VCaP (cell line): ENCODE measurements around the gene TMEM17.

Source experiments
- H3K27ac ChIP-seq: fragments of 450-650 bp; 2 replicates; pipeline ENCODE4 v1.5.1; 2017
- CTCF ChIP-seq: fragments of 450-650 bp; conservative IDR thresholded peaks from 2 replicates; pipeline ENCODE4 v1.5.1; 2017; ENCODE audit warnings: mild to moderate bottlenecking, moderate library complexity

The TMEM17 gene

GRCh38 chr2:62492048-62492447, 13.9 kb downstream of the TMEM17 start:
- H3K27ac ChIP-seq, result no peak overlapping the region
- no peak for TF ChIP-seq CTCF

GRCh38 chr2:62489702-62490101, 16.3 kb downstream of the TMEM17 start:
- H3K27ac ChIP-seq, result no peak overlapping the region
- TF ChIP-seq CTCF, result no peak

- no peak for TF ChIP-seq CTCF
- H3K27ac ChIP-seq, result no peak overlapping the region
Measured at GRCh38 chr2:62489162-62489561, 16.8 kb downstream of the TMEM17 start.

GRCh38 chr2:62486439-62486765, 19.6 kb downstream of the TMEM17 start:
- no peak overlapping the region for H3K27ac ChIP-seq
- TF ChIP-seq CTCF, result no peak

- TF ChIP-seq CTCF, result no peak
- H3K27ac ChIP-seq, result no peak overlapping the region
Measured at GRCh38 chr2:62485761-62486438, 20.1 kb downstream of the TMEM17 start.

GRCh38 chr2:62482558-62483352, 23.2 kb downstream of the TMEM17 start:
- no peak overlapping the region for H3K27ac ChIP-seq
- no peak for TF ChIP-seq CTCF

GRCh38 chr2:62479917-62480316, 26.1 kb downstream of the TMEM17 start:
- no peak for TF ChIP-seq CTCF
- H3K27ac ChIP-seq, result no peak overlapping the region
